ENCODE measurements around the gene CCDC40. TPM values are rescaled to one million over a fixed set of nuclear protein-coding genes. Genes with fewer than 3 reads are reported as not detected.

Gene CCDC40
- total and polyA plus RNA-seq, 9 of the 15 experiments (the other 6 are each of a cell fraction or from before 2014, with no cell fraction given), result 0.07 to 0.33 TPM; not detected in 7

- 9% methylated on average over 11 of the region's 11 CpGs for WGBS (ENCODE audit: insufficient coverage, low coverage, missing lambda C conversion rate)
- no peak for ATAC-seq
Measured at GRCh38 chr17:80051681-80052080, 15.2 kb downstream of the CCDC40 start.

More at GRCh38 chr17:80051681-80052080, 15.2 kb downstream of the CCDC40 start:
- H3K9ac ChIP-seq (ENCODE audit: insufficient read depth in 1 of 2, low read depth in 2 of 2, low read length in 2 of 2), result no peak overlapping the region
- no peak for FAIRE-seq
- H3K4me1 ChIP-seq (replicated peaks in 1 of 2; ENCODE audit: control insufficient read depth in 2 of 2, insufficient read depth in 2 of 2, low read length in 2 of 2), result no peaks in the 10 kb centered on the region
- no peak overlapping the region for H2AFZ ChIP-seq (ENCODE audit: low read depth, low read length)
- H3K4me2 ChIP-seq (ENCODE audit: insufficient read depth, low read length), result no peak overlapping the region
- POLR2A ChIA-PET, result no interaction called here
- H3K9me1 ChIP-seq (ENCODE audit: control insufficient read depth, insufficient read depth, low read length), result no peaks in the 10 kb centered on the region
- H4K20me1 ChIP-seq (replicated peaks; ENCODE audit: control insufficient read depth, insufficient read depth, low read length), result no peaks in the 10 kb centered on the region
- H3K9me3 ChIP-seq (replicated peaks; ENCODE audit: control insufficient read depth, insufficient read depth, low read depth, low read length), result no peaks in the 10 kb centered on the region
- no peak overlapping the region for H3K4me3 ChIP-seq
- TF ChIP-seq, protein P1, sequence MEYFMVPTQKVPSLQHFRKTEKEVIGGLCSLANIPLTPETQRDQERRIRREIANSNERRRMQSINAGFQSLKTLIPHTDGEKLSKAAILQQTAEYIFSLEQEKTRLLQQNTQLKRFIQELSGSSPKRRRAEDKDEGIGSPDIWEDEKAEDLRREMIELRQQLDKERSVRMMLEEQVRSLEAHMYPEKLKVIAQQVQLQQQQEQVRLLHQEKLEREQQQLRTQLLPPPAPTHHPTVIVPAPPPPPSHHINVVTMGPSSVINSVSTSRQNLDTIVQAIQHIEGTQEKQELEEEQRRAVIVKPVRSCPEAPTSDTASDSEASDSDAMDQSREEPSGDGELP (CRISPR knock-in tag; IDR thresholded peaks at IDR 0.05; ENCODE audit: borderline replicate concordance), result no peak
- no peak for TF ChIP-seq HMBOX1 (IDR thresholded peaks at IDR 0.05)
- no TSS peak for BruUV-seq (replicated peaks)
- CTCF ChIA-PET (ENCODE audit: low intra/inter-chr PET ratio), result no interaction called here
- H3K27ac ChIP-seq (ENCODE audit: extremely low read depth, low read depth, low read length), result no peak overlapping the region
- no peak for DNase-seq (ENCODE audit: extremely low read depth in 1 of 4, low spot score in 3 of 4)
- in situ Hi-C loops (cut with MboI) (no loop called here), intact Hi-C loops (cut with micrococcal nuclease) (no loop called here)
- H3K27me3 ChIP-seq (ENCODE audit: control insufficient read depth in 2 of 2, insufficient read depth in 2 of 2, low read length in 2 of 2), result peaks cover 47 to 72% of the 10 kb centered on the region in 2 experiments
- H3K79me2 ChIP-seq (ENCODE audit: control insufficient read depth, insufficient read depth, low read length), result no peaks in the 10 kb centered on the region
- H3K36me3 ChIP-seq (ENCODE audit: control insufficient read depth, insufficient read depth, low read length), result no peaks in the 10 kb centered on the region

Measured in K562 (cell line).